PC-9 (cell line): Measurements from ENCODE around the gene CDK9. TPM values are rescaled to one million over a fixed set of nuclear protein-coding genes. Genes with fewer than 3 reads are reported as not detected.
"Not testable (repeated sequence)": the region's sequence is repeated elsewhere in the genome, so short reads cannot be mapped to it uniquely, and the experiment has no call there.

Source experiments
- BruUV-seq: library from RNA; stranded (reverse); fragments of 400-500 nt; replicated peaks from 2 replicates; lab custom pipeline; 2021; lab: Mats Ljungman, UMichigan
- CTCF ChIA-PET: fragments of 300-600 bp; sonication (Branson Sonifier 250); formaldehyde crosslinking; loops from one replicate; lab custom pipeline; 2022; ENCODE audit warnings: antibody characterized with exemption; lab: Charles Lee
- POLR2A ChIA-PET: fragments of 300-600 bp; sonication (Branson Sonifier 250); formaldehyde crosslinking; loops from one replicate; lab custom pipeline; 2022; ENCODE audit warnings: antibody characterized with exemption; ENCODE audit not compliant: unreplicated experiment; lab: Charles Lee
- DNase-seq, 2 experiments: peaks; one replicate each; pipeline versions ENCODE4 v3.0.0 to v3.0.0-alpha.2; 2015 to 2022; ENCODE audit warnings: mixed read lengths in 1 of 2
- H2AFZ ChIP-seq: fragments of 200-600 bp; sonication (generic); 2 replicates; pipeline ENCODE4 v1.8.1; 2017; ENCODE audit warnings: antibody characterized with exemption
- H3F3A ChIP-seq: fragments of 200-600 bp; sonication (generic); 2 replicates; pipeline ENCODE4 v1.8.1; 2017; ENCODE audit warnings: antibody characterized with exemption, mild to moderate bottlenecking, low read depth; ENCODE audit not compliant: insufficient read depth
- H3K27ac ChIP-seq: fragments of 200-600 bp; sonication (generic); 2 replicates; pipeline ENCODE4 v1.6.1; 2016; ENCODE audit warnings: mixed run types
- H3K27me3 ChIP-seq: fragments of 200-600 bp; sonication (generic); 2 replicates; pipeline ENCODE4 v1.6.1; 2016; ENCODE audit warnings: low read depth, mixed run types; ENCODE audit not compliant: insufficient read depth
- H3K36me3 ChIP-seq: fragments of 200-600 bp; sonication (generic); 2 replicates; pipeline ENCODE4 v1.6.1; 2016; ENCODE audit warnings: low read depth, mixed run types
- H3K4me1 ChIP-seq: fragments of 200-600 bp; sonication (generic); replicated peaks from 2 replicates; pipeline ENCODE4 v1.6.1; 2016; ENCODE audit warnings: mixed run types; ENCODE audit not compliant: insufficient read depth
- H3K4me2 ChIP-seq: fragments of 200-600 bp; sonication (generic); 2 replicates; pipeline ENCODE4 v1.6.1; 2017; ENCODE audit warnings: mixed run types
- H3K4me3 ChIP-seq: fragments of 200-600 bp; sonication (generic); 2 replicates; pipeline ENCODE4 v1.6.1; 2016; ENCODE audit warnings: mixed run types
- H3K79me2 ChIP-seq: fragments of 200-600 bp; sonication (generic); 2 replicates; pipeline ENCODE4 v1.6.1; 2017; ENCODE audit warnings: low read depth, mixed run types
- H3K9me2 ChIP-seq: fragments of 200-600 bp; sonication (generic); 2 replicates; pipeline ENCODE4 v1.8.1; 2017; ENCODE audit warnings: mild to moderate bottlenecking; ENCODE audit not compliant: insufficient read depth
- H3K9me3 ChIP-seq: fragments of 200-600 bp; sonication (generic); 2 replicates; pipeline ENCODE4 v1.8.1; 2016; ENCODE audit warnings: low read depth; ENCODE audit not compliant: insufficient read depth
- H4K20me1 ChIP-seq: fragments of 200-600 bp; sonication (generic); 2 replicates; pipeline ENCODE4 v1.8.1; 2017; ENCODE audit not compliant: insufficient read depth
- CTCF ChIP-seq: fragments of 200-600 bp; sonication (generic); conservative IDR thresholded peaks from 2 replicates; pipeline ENCODE4 v1.6.1; 2017; ENCODE audit warnings: mixed run types, antibody characterized with exemption, mild to moderate bottlenecking, moderate library complexity
- EZH2 ChIP-seq: fragments of 200-600 bp; sonication (generic); IDR thresholded peaks from 2 replicates; pipeline ENCODE4 v1.8.0; 2017; ENCODE audit warnings: antibody characterized with exemption, low read depth
- intact Hi-C: fragments of 100-400 bp; cut with micrococcal nuclease; formaldehyde crosslinking; loops from one replicate; pipeline ENCODE4 v1.10.0; 2022; ENCODE audit not compliant: unreplicated experiment
- total RNA-seq: library from RNA; stranded (reverse); gene quantifications from 2 replicates; pipeline ENCODE4 v1.2.3, GENCODE V29; 2021

CDK9 gene
- total RNA-seq, 1 experiment from 2014 or later, result 93.8 TPM

GRCh38 chr9:127835991-127836516 is 50.2 kb downstream of the CDK9 start:
- ChIA-PET POLR2A (no interaction called here), CTCF (no interaction called here)
- no peaks in the 10 kb centered on the region for H3K9me2 ChIP-seq
- H4K20me1 ChIP-seq, result no peaks in the 10 kb centered on the region
- no peaks in the 10 kb centered on the region for H3K27me3 ChIP-seq
- BruUV-seq, result no TSS peak
- H3K36me3 ChIP-seq, result no peaks in the 10 kb centered on the region
- H3K79me2 ChIP-seq, result no peaks in the 10 kb centered on the region
- TF ChIP-seq CTCF (no peak), EZH2 (no peak)
- H3K27ac ChIP-seq, result no peak overlapping the region
- H3K4me3 ChIP-seq, result no peak overlapping the region
- H3K4me1 ChIP-seq, result peaks cover 25% of the 10 kb centered on the region
- peaks cover 24% of the 10 kb centered on the region; the same call in 1 of the 2 replicates for H3F3A ChIP-seq
- H3K4me2 ChIP-seq, result no peak overlapping the region
- H3K9me3 ChIP-seq, result no peaks in the 10 kb centered on the region
- intact Hi-C loops, result no loop called here
- DNase-seq, result no peak
- H2AFZ ChIP-seq, result no peak overlapping the region

GRCh38 chr9:127836561-127836960 is 50.7 kb downstream of the CDK9 start:
- H3K79me2 ChIP-seq, result not testable (repeated sequence)

GRCh38 chr9:127837346-127837745 is 51.5 kb downstream of the CDK9 start:
- no peak for TF ChIP-seq CTCF
- TF ChIP-seq EZH2, result no peak
- BruUV-seq, result no TSS peak
- Histone ChIP-seq H3K9me2 (no peaks in the 10 kb centered on the region), H4K20me1 (no peaks in the 10 kb centered on the region), H3K4me2 (0 out of 2 replicates have a peak overlapping the region, but pooled peaks have one; percentile 78), H3K4me3 (no peak overlapping the region), H3K4me1 (peaks cover 25% of the 10 kb centered on the region), H3K79me2 (no peaks in the 10 kb centered on the region), H3K27ac (no peak overlapping the region), H3K27me3 (no peaks in the 10 kb centered on the region), H2AFZ (no peak overlapping the region), H3K36me3 (no peaks in the 10 kb centered on the region), H3K9me3 (no peaks in the 10 kb centered on the region), H3F3A (peaks cover 28% of the 10 kb centered on the region; the same call in 1 of the 2 replicates)
- DNase-seq, result no peak
- POLR2A ChIA-PET, result no interaction called here
- CTCF ChIA-PET, result interaction anchor here (1.3 kb wide), 1 partner anchor 17 kb away, joined by 3 read pairs; the partner anchor contains the start of gene ENG
- intact Hi-C loops, result no loop called here

More at GRCh38 chr9:127836561-127836960, 50.7 kb downstream of the CDK9 start:
- DNase-seq, CTCF ChIA-PET, H3K9me2 ChIP-seq, H3K4me3 ChIP-seq, H3K9me3 ChIP-seq, H2AFZ ChIP-seq, H3K36me3 ChIP-seq, intact Hi-C loops, POLR2A ChIA-PET, BruUV-seq, H4K20me1 ChIP-seq, H3K4me2 ChIP-seq, H3K27me3 ChIP-seq, H3K27ac ChIP-seq: not testable (repeated sequence)
- Histone ChIP-seq H3K4me1 (peaks cover 25% of the 10 kb centered on the region), H3F3A (peaks cover 24% of the 10 kb centered on the region; the same call in 1 of the 2 replicates)
